ENCODE results near the gene ASB7.

- TF ChIP-seq CTCF (IDR thresholded peaks at IDR 0.05) (no peak), POLR2A (IDR thresholded peaks at IDR 0.05) (no peak), EP300 (IDR thresholded peaks at IDR 0.05) (no peak)
These were observed 82.2 kb downstream of the ASB7 start for GRCh38 chr15:100684591-100684990.
